ENCODE measurements around the gene CYP39A1. TPM values are rescaled to one million over a fixed set of nuclear protein-coding genes. Genes with fewer than 3 reads are reported as not detected.

CYP39A1 gene
- total RNA-seq, 2 donors from 2014 or later = 1.8 to 3.8 TPM

- H3K4me3 Mint-ChIP-seq = no peak overlapping the region
- no peaks in the 10 kb centered on the region for H3K9me3 ChIP-seq (ENCODE audit: control insufficient read depth, low read length)
- no peak overlapping the region for H3K9ac ChIP-seq (ENCODE audit: extremely low read depth, low read length, poor library complexity, severe bottlenecking)
- H3K27ac ChIP-seq (ENCODE audit: low read depth, low read length) = no peak overlapping the region
- 88 to 92% methylated on average over 1 of the region's 1 CpG for WGBS, 2 experiments (ENCODE audit: insufficient coverage in 1 of 2, insufficient read length in 1 of 2)
- no peak for DNase-seq
- H3K4me1 Mint-ChIP-seq = peaks cover 2% of the 10 kb centered on the region
- no peak overlapping the region for H3K27ac Mint-ChIP-seq
- H3K4me1 ChIP-seq (ENCODE audit: control insufficient read depth, insufficient read depth, low read length) = no peaks in the 10 kb centered on the region
- no peaks in the 10 kb centered on the region for H3K27me3 Mint-ChIP-seq (ENCODE audit: insufficient read depth)
- TF ChIP-seq CTCF (conservative IDR thresholded peaks at IDR 0.05) = no peak
- no peaks in the 10 kb centered on the region for H3K36me3 Mint-ChIP-seq (ENCODE audit: low read depth)
- H3K4me3 ChIP-seq (ENCODE audit: low read length) = no peak overlapping the region
- H3K36me3 ChIP-seq (ENCODE audit: control insufficient read depth, insufficient read depth, low read length) = no peaks in the 10 kb centered on the region
- H3K27me3 ChIP-seq (ENCODE audit: control insufficient read depth, insufficient read depth, low read length, poor library complexity, severe bottlenecking) = peaks cover 13% of the 10 kb centered on the region
- H3K9me3 Mint-ChIP-seq = peaks cover 1% of the 10 kb centered on the region
Observed at GRCh38 chr6:46618726-46619125, 33.9 kb downstream of the CYP39A1 start.

GRCh38 chr6:46612645-46613044, 40.0 kb downstream of the CYP39A1 start:
- no peaks in the 10 kb centered on the region for H3K36me3 ChIP-seq (ENCODE audit: control insufficient read depth, insufficient read depth, low read length)
- no peaks in the 10 kb centered on the region for H3K9me3 Mint-ChIP-seq
- no peak overlapping the region for H3K4me3 Mint-ChIP-seq
- H3K9ac ChIP-seq (ENCODE audit: extremely low read depth, low read length, poor library complexity, severe bottlenecking) = no peak overlapping the region
- no peaks in the 10 kb centered on the region for H3K36me3 Mint-ChIP-seq (ENCODE audit: low read depth)
- TF ChIP-seq CTCF (conservative IDR thresholded peaks at IDR 0.05) = no peak
- peaks cover 4% of the 10 kb centered on the region for H3K27me3 ChIP-seq (ENCODE audit: control insufficient read depth, insufficient read depth, low read length, poor library complexity, severe bottlenecking)
- no peak for DNase-seq
- no peaks in the 10 kb centered on the region for H3K9me3 ChIP-seq (ENCODE audit: control insufficient read depth, low read length)
- no peak overlapping the region for H3K27ac Mint-ChIP-seq
- H3K27ac ChIP-seq (ENCODE audit: low read depth, low read length) = no peak overlapping the region
- no peaks in the 10 kb centered on the region for H3K4me1 ChIP-seq (ENCODE audit: control insufficient read depth, insufficient read depth, low read length)
- no peak overlapping the region for H3K4me3 ChIP-seq (ENCODE audit: low read length)
- H3K4me1 Mint-ChIP-seq = no peaks in the 10 kb centered on the region
- no peaks in the 10 kb centered on the region for H3K27me3 Mint-ChIP-seq (ENCODE audit: insufficient read depth)
- 87 to 89% methylated on average over 2 of the region's 2 CpGs for WGBS, 2 experiments (ENCODE audit: insufficient coverage in 1 of 2, insufficient read length in 1 of 2)

- H3K4me1 ChIP-seq (ENCODE audit: control insufficient read depth, insufficient read depth, low read length) = no peaks in the 10 kb centered on the region
- no peaks in the 10 kb centered on the region for H3K27me3 ChIP-seq (ENCODE audit: control insufficient read depth, insufficient read depth, low read length, poor library complexity, severe bottlenecking)
- H3K4me3 ChIP-seq (ENCODE audit: low read length) = no peak overlapping the region
- H3K27me3 Mint-ChIP-seq (ENCODE audit: insufficient read depth) = no peaks in the 10 kb centered on the region
- H3K36me3 Mint-ChIP-seq (ENCODE audit: low read depth) = no peaks in the 10 kb centered on the region
- no peak overlapping the region for H3K27ac ChIP-seq (ENCODE audit: low read depth, low read length)
- DNase-seq = no peak
- no peak for TF ChIP-seq CTCF (conservative IDR thresholded peaks at IDR 0.05)
- H3K4me3 Mint-ChIP-seq = no peak overlapping the region
- H3K27ac Mint-ChIP-seq = no peak overlapping the region
- H3K9me3 Mint-ChIP-seq = no peaks in the 10 kb centered on the region
- no peaks in the 10 kb centered on the region for H3K4me1 Mint-ChIP-seq
- no peaks in the 10 kb centered on the region for H3K9me3 ChIP-seq (ENCODE audit: control insufficient read depth, low read length)
- H3K36me3 ChIP-seq (ENCODE audit: control insufficient read depth, insufficient read depth, low read length) = no peaks in the 10 kb centered on the region
- H3K9ac ChIP-seq (ENCODE audit: extremely low read depth, low read length, poor library complexity, severe bottlenecking) = no peak overlapping the region
- WGBS, 2 experiments (ENCODE audit: insufficient coverage in 1 of 2, insufficient read length in 1 of 2) = 87 to 93% methylated on average over 2 to 3 of the region's 3 CpGs
Observed at GRCh38 chr6:46610862-46611553, 41.6 kb downstream of the CYP39A1 start.

Measured in endodermal cell (in vitro differentiated cells).